Pancreas (tissue), 10 donors: ENCODE data around the gene MLX. TPM values are rescaled to one million over a fixed set of nuclear protein-coding genes. Genes with fewer than 3 reads are reported as not detected.
"Not testable (repeated sequence)": the region's sequence is repeated elsewhere in the genome, so short reads cannot be mapped to it uniquely, and the experiment has no call there.

Experiments used
- ATAC-seq, 4 donors: fragments of 200-7000 bp; cut with Tn5 transposase; one replicate each; pipeline versions ENCODE4 v1.8.0 to v1.9.1; 2020; ENCODE audit warnings: mild to moderate bottlenecking in 4 of 4, moderate library complexity in 4 of 4
- DNase-seq, 6 donors: peaks; one replicate each; pipeline ENCODE4 v3.0.0-alpha.2; 2020
- FAIRE-seq: peaks from 2 replicates; lab custom pipeline; 2012; peaks lifted over from hg19 to GRCh38; lab: Jason Lieb, UNC
- H3K27ac ChIP-seq, 4 donors: fragments of 200-600 bp; sonication (generic); 1 replicate in 3 of 4; 2 replicates in 1 of 4; pipeline versions ENCODE4 v1.5.0 to v1.8.0; 2020
- H3K27me3 ChIP-seq, 4 donors: fragments of 200-600 bp; one replicate each; pipeline ENCODE4 v1.8.0; 2021
- H3K36me3 ChIP-seq, 3 donors: fragments of 200-600 bp; sonication (generic) in 1 of 3; one replicate each; pipeline versions ENCODE4 v1.5.0 to v1.8.0; 2020 to 2021
- H3K4me1 ChIP-seq, 3 donors: fragments of 200-600 bp; one replicate each; pipeline ENCODE4 v1.8.0; 2021
- H3K4me3 ChIP-seq, 4 donors: fragments of 200-600 bp; sonication (generic) in 2 of 4; one replicate each; pipeline versions ENCODE4 v1.5.0 to v1.8.0; 2020 to 2021
- H3K9me3 ChIP-seq, 4 donors: fragments of 200-600 bp; one replicate each; pipeline ENCODE4 v1.8.0; 2021
- WGBS, 2 donors: extraction: QIAGEN DNeasy Blood & Tissue Kit; methylation state at CpG; one replicate each; pipeline ENCODE4 v1.1.7; 2013; 5-methylcytosine and 5-hydroxymethylcytosine counted together
- intact Hi-C, 3 donors: fragments of 100-400 bp; cut with DNase I; formaldehyde crosslinking; loops; one replicate each; pipeline versions ENCODE4 v1.11.1 to v1.14.2; 2022
- polyA plus RNA-seq, 2 donors: library from polyadenylated mRNA; stranded (reverse); fragments of 200-250 nt; gene quantifications; one replicate each; pipeline ENCODE4 v1.2.3, GENCODE V29; 2013
- total RNA-seq, 6 donors: library from RNA; stranded (reverse); fragmentation: NEBNext Ultra II Directional in 4 of 6; extraction: Animal tissue kit (Norgen Biotek cat#: 25700) in 4 of 6; gene quantifications; one replicate each; pipeline versions ENCODE4 v1.2.1 to v1.2.4, GENCODE V29; 2021 to 2023
- TF ChIP-seq, protein P1 (sequence below), 4 donors: fragments of 200-600 bp; sonication (generic) in 3 of 4; IDR thresholded peaks; one replicate each; pipeline versions ENCODE4 v1.5.0 to v1.8.0; 2021; ENCODE audit warnings: antibody characterized with exemption in 4 of 4
- donor health status: healthy with polysubstance abuse.
- donor health status: DM: no; HTN: no; CAD: no; lungs with moderate emphysema.
- donor health status: DM: no; HTN: no; CAD: no.
- donor health status: control.
- donor health status: control.
- donor health status: Bipolar disorder and iron deficiency.
- donor health status: DM: yes; HTN: yes; CAD: no.
- donor health status: DM: no; HTN: no; CAD: no.
- donor health status: DM: no; HTN: no; CAD: no.
- donor health status: DM: yes; HTN: yes; CAD: no.

The MLX gene
- total and polyA plus RNA-seq, 8 donors = 18.6 to 44.5 (median 25.2) TPM

- TF ChIP-seq, protein P1, sequence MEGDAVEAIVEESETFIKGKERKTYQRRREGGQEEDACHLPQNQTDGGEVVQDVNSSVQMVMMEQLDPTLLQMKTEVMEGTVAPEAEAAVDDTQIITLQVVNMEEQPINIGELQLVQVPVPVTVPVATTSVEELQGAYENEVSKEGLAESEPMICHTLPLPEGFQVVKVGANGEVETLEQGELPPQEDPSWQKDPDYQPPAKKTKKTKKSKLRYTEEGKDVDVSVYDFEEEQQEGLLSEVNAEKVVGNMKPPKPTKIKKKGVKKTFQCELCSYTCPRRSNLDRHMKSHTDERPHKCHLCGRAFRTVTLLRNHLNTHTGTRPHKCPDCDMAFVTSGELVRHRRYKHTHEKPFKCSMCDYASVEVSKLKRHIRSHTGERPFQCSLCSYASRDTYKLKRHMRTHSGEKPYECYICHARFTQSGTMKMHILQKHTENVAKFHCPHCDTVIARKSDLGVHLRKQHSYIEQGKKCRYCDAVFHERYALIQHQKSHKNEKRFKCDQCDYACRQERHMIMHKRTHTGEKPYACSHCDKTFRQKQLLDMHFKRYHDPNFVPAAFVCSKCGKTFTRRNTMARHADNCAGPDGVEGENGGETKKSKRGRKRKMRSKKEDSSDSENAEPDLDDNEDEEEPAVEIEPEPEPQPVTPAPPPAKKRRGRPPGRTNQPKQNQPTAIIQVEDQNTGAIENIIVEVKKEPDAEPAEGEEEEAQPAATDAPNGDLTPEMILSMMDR (IDR thresholded peaks at IDR 0.05) = no peak
- FAIRE-seq = no peak
- Histone ChIP-seq H3K4me1 (peaks cover 0 to 3% (median 3%) of the 10 kb centered on the region in 3 donors), H3K36me3 (peaks cover 0 to 4% (median 0%) of the 10 kb centered on the region in 3 donors), H3K9me3 (no peaks in the 10 kb centered on the region), H3K4me3 (no peak overlapping the region), H3K27me3 (no peaks in the 10 kb centered on the region), H3K27ac (no peak overlapping the region)
- intact Hi-C loops = no loop called here
- no peak for ATAC-seq
- WGBS, 2 donors = 77 to 82% methylated on average over 23 of the region's 23 CpGs
- peak in 1 of 6 donors; percentile 83 for DNase-seq
These were observed 19.9 kb upstream of the MLX start for GRCh38 chr17:42547001-42547461.

GRCh38 chr17:42547698-42548069 lies 19.2 kb upstream of the MLX start:
- ATAC-seq (peak; percentile 29 to 59 (median 40)), DNase-seq (peak in 1 of 6 donors; percentile 54), FAIRE-seq (no peak)
- peak overlapping the region in 2 of 4 donors; percentile 33 to 48 for H3K4me3 ChIP-seq
- no peaks in the 10 kb centered on the region for H3K9me3 ChIP-seq
- peaks cover 0 to 4% (median 0%) of the 10 kb centered on the region in 3 donors for H3K36me3 ChIP-seq
- WGBS, 2 donors = 40 to 41% methylated on average over 14 of the region's 14 CpGs
- intact Hi-C loops = no loop called here
- H3K4me1 ChIP-seq = peaks cover 0 to 3% (median 3%) of the 10 kb centered on the region in 3 donors
- no peak overlapping the region for H3K27ac ChIP-seq
- TF ChIP-seq, protein P1 (IDR thresholded peaks at IDR 0.05) = no peak
- H3K27me3 ChIP-seq = no peaks in the 10 kb centered on the region

DNA sequence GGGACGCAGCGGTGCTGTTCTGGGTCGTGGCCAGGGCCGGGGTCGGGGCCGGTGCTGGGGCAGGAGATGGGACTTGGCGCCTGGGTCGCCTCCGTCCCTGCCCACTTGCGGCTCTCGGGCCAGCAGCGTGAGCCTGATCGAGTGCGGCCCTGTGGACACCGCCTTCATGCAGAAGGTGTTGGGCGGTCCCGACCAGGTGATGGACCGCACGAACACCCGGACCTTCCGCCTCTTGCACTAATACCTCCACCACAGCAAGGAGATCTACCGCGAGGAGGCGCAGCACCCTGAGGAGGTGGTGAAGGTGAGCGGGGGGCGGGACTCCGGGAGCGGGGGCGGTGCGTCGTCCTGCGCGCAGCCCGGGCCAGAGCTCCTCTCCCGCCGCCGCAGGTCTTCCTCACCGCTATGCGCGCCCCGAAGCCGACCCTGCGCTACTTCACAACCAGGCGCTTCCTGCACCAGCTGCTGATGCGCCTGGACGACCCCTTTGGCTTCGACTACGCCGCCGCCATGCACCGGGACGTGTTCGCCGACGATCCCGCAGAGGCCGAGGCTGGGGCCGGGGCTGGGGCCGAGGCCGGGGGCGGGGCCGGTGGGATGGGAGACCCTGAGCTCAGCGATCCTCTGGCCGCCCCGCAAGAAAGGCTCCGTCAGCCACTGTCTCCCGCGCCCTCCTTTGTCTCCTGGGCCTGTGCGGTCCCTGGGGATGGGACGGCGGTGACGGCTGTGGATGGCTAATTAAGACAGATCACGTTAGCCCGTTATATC lies 18.6 kb upstream of the MLX start:
- Histone ChIP-seq H3K4me3 (peak overlapping the region; percentile 8 to 48 (median 24)), H3K27ac (no peak overlapping the region), H3K36me3 (peaks cover 0 to 3% (median 0%) of the 10 kb centered on the region in 3 donors), H3K27me3 (no peaks in the 10 kb centered on the region), H3K4me1 (peaks cover 0 to 3% (median 3%) of the 10 kb centered on the region in 3 donors), H3K9me3 (no peaks in the 10 kb centered on the region)
- 7 to 8% methylated on average over 68 to 74 of the region's 74 CpGs for WGBS, 2 donors
- FAIRE-seq (no peak), DNase-seq (peak; percentile 87 to 95 (median 91)), ATAC-seq (peak; percentile 87 to 97 (median 92))
- intact Hi-C loops = no loop called here
- TF ChIP-seq, protein P1 (IDR thresholded peaks at IDR 0.05) = peak; percentile 34 to 43 (median 38)

- WGBS, 2 donors = 65 to 68% methylated on average over 14 of the region's 14 CpGs
These were observed 17.7 kb upstream of the MLX start for GRCh38 chr17:42548993-42549755.

DNA sequence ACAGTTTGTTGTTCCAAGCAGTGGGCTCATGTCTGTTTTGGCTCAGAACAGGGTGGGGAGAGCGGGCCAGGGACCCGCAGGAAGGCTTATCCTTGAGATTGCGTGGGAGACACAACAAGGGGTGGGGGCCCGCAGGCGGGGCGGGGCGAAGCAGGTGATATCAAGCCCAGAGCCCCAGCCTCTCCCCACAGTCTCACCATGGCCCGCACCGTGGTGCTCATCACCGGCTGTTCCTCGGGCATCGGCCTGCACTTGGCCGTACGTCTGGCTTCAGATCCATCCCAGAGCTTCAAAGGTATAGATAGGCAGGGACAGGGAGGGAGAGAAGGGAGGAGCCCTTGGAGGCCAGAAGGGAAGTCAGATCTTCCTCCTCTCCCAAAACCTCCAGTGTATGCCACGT lies 14.2 kb upstream of the MLX start, which contains the start of gene HSD17B1:
Gene HSD17B1 (plus strand): TSS at position 188 of the 400 bp plus-strand sequence. CDS start 11 bp downstream, at position 199.
- DNase-seq, H3K4me1 ChIP-seq, H3K9me3 ChIP-seq, intact Hi-C loops, H3K27me3 ChIP-seq, H3K27ac ChIP-seq, H3K36me3 ChIP-seq, ATAC-seq, FAIRE-seq: not testable (repeated sequence)
- 85 to 92% methylated on average over 14 to 15 of the region's 15 CpGs for WGBS, 2 donors
- peak within 1 kb of the TSS in 2 of 4 donors; percentile 70 to 77 for H3K4me3 ChIP-seq

More at GRCh38 chr17:42548993-42549755, 17.7 kb upstream of the MLX start:
- Histone ChIP-seq H3K4me1 (peaks cover 0 to 3% (median 3%) of the 10 kb centered on the region in 3 donors), H3K4me3 (no peak overlapping the region), H3K27ac (no peak overlapping the region), H3K27me3 (no peaks in the 10 kb centered on the region), H3K9me3 (no peaks in the 10 kb centered on the region), H3K36me3 (no peaks in the 10 kb centered on the region)
- TF ChIP-seq, protein P1 (IDR thresholded peaks at IDR 0.05) = no peak
- intact Hi-C loops = no loop called here
- no peak for FAIRE-seq
- no peak for ATAC-seq
- DNase-seq = no peak
